Neuronal stem cell (in vitro differentiated cells): ENCODE results near the gene RER1.
A peak's percentile ranks its signal among the peaks of the same experiment; 100 is the strongest.

Experiments
- DNase-seq: peaks from one replicate; pipeline ENCODE4 v3.0.0-alpha.2; 2013; ENCODE audit warnings: low spot score
- H2AFZ ChIP-seq: one replicate; pipeline ENCODE4 v1.6.1; 2013; ENCODE audit warnings: mild to moderate bottlenecking, low read length, inconsistent platforms
- H2AK5ac ChIP-seq: 2 replicates; pipeline ENCODE4 v1.6.1; 2013; ENCODE audit warnings: low read depth, mild to moderate bottlenecking, inconsistent platforms, low read length, moderate library complexity, mixed read lengths
- H2BK120ac ChIP-seq: 2 replicates; pipeline ENCODE4 v1.6.1; 2013; ENCODE audit warnings: low read depth, mild to moderate bottlenecking, inconsistent platforms, low read length, moderate library complexity, mixed read lengths
- H2BK12ac ChIP-seq: one replicate; pipeline ENCODE4 v1.6.1; 2013; ENCODE audit warnings: low read length, inconsistent platforms
- H2BK15ac ChIP-seq: 2 replicates; pipeline ENCODE4 v1.6.1; 2013; ENCODE audit warnings: mild to moderate bottlenecking, low read length, inconsistent platforms, mixed read lengths
- H2BK5ac ChIP-seq: one replicate; pipeline ENCODE4 v1.6.1; 2013; ENCODE audit warnings: inconsistent platforms, mild to moderate bottlenecking, low read length, moderate library complexity
- H3K14ac ChIP-seq: one replicate; pipeline ENCODE4 v1.6.1; 2013; ENCODE audit warnings: low read length, inconsistent platforms
- H3K18ac ChIP-seq: 2 replicates; pipeline ENCODE4 v1.6.1; 2013; ENCODE audit warnings: low read length, inconsistent platforms
- H3K23ac ChIP-seq: 2 replicates; pipeline ENCODE4 v1.6.1; 2013; ENCODE audit warnings: low read depth, mild to moderate bottlenecking, mixed read lengths, low read length, inconsistent platforms; ENCODE audit not compliant: poor library complexity
- H3K27ac ChIP-seq: replicated peaks from 3 replicates; pipeline ENCODE4 v1.5.1; 2013; ENCODE audit warnings: low read length, inconsistent platforms
- H3K27me3 ChIP-seq, 3 experiments: 2 replicates each; pipeline ENCODE4 v1.6.1; 2013; ENCODE audit warnings: low read length in 3 of 3, mild to moderate bottlenecking in 2 of 3, inconsistent platforms in 1 of 3, low read depth in 1 of 3, mixed read lengths in 1 of 3, moderate library complexity in 1 of 3; ENCODE audit not compliant: control insufficient read depth in 3 of 3, insufficient read depth in 3 of 3
- H3K36me3 ChIP-seq, 2 donors: replicated peaks in 1 of 2; 2 replicates each; pipeline ENCODE4 v1.6.1; 2013; ENCODE audit warnings: low read length in 2 of 2; ENCODE audit not compliant: control insufficient read depth in 2 of 2, insufficient read depth in 2 of 2
- H3K4ac ChIP-seq: 2 replicates; pipeline ENCODE4 v1.6.1; 2013; ENCODE audit warnings: inconsistent platforms, mild to moderate bottlenecking, low read length, moderate library complexity
- H3K4me1 ChIP-seq, 2 donors: 1 replicate in 1 of 2; 2 replicates in 1 of 2; pipeline ENCODE4 v1.6.1; 2013; ENCODE audit warnings: low read length in 2 of 2, low read depth in 1 of 2; ENCODE audit not compliant: control insufficient read depth in 2 of 2, insufficient read depth in 1 of 2
- H3K4me2 ChIP-seq: one replicate; pipeline ENCODE4 v1.6.1; 2013; ENCODE audit warnings: mild to moderate bottlenecking, low read length, inconsistent platforms; ENCODE audit not compliant: insufficient read depth, poor library complexity, severe bottlenecking
- H3K4me3 ChIP-seq, 2 donors: 2 replicates each; pipeline ENCODE4 v1.5.1; 2013; ENCODE audit warnings: low read length in 2 of 2, mild to moderate bottlenecking in 2 of 2, inconsistent platforms in 1 of 2, moderate library complexity in 1 of 2
- H3K79me1 ChIP-seq: one replicate; pipeline ENCODE4 v1.6.1; 2013; ENCODE audit warnings: low read depth, mild to moderate bottlenecking, inconsistent platforms, low read length, moderate library complexity
- H3K9ac ChIP-seq: one replicate; pipeline ENCODE4 v1.6.1; 2013; ENCODE audit warnings: mild to moderate bottlenecking, low read depth, low read length, inconsistent platforms; ENCODE audit not compliant: poor library complexity
- H3K9me3 ChIP-seq, 2 donors: replicated peaks in 1 of 2; 2 replicates each; pipeline versions ENCODE3 to v1.6.1; 2013; ENCODE audit warnings: low read length in 2 of 2, mild to moderate bottlenecking in 2 of 2, inconsistent platforms in 1 of 2, low read depth in 1 of 2, mixed read lengths in 1 of 2, moderate library complexity in 1 of 2; ENCODE audit not compliant: control insufficient read depth in 2 of 2, insufficient read depth in 1 of 2
- H4K8ac ChIP-seq: one replicate; pipeline ENCODE4 v1.6.1; 2013; ENCODE audit warnings: low read depth, mild to moderate bottlenecking, inconsistent platforms, low read length, moderate library complexity
- H4K91ac ChIP-seq: one replicate; pipeline ENCODE4 v1.6.1; 2013; ENCODE audit warnings: low read length, low read depth, mild to moderate bottlenecking, inconsistent platforms; ENCODE audit not compliant: poor library complexity
- WGBS, 2 donors: extraction: QIAGEN DNeasy Blood & Tissue Kit; methylation state at CpG; one replicate each; pipeline ENCODE4 v1.1.7; 2013; ENCODE audit warnings: missing lambda C conversion rate in 2 of 2, mixed read lengths in 1 of 2; ENCODE audit not compliant: insufficient read length in 2 of 2, insufficient replicate concordance in 1 of 2; ENCODE audit errors: extremely low coverage in 2 of 2; 5-methylcytosine and 5-hydroxymethylcytosine counted together

Gene RER1

DNA sequence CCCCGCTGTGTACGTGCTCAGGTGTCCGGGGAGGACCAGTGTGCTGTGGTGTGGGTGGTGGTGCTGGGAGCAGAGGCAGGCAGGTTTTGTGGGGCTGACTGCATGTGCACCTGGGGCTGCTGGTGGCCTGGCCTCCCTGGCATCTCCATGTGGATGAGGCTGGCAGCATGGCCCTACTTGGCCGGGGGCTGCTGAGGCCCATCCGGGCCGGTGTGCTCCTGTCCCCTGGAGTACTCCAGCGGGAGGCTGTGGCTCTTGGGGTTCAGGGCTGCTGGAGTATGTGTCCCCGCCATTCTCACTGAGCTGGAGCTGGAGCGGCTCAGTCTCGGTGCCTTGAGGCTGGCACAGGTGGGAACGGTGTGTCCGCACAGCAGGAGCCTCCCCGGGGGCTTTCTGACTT, 41.6 kb downstream of the RER1 start:
- Histone ChIP-seq H2BK12ac (peak overlapping the region; percentile 100), H3K23ac (peak overlapping the region; percentile 89), H3K79me1 (no peaks in the 10 kb centered on the region), H2BK15ac (peak overlapping the region; percentile 100), H4K91ac (no peak overlapping the region), H3K4me3 (no peak overlapping the region), H2AK5ac (peak overlapping the region; percentile 98), H3K27me3 (peaks cover 0 to 54% (median 0%) of the 10 kb centered on the region in 3 experiments), H3K4me2 (no peak overlapping the region), H2AFZ (no peak overlapping the region), H3K9ac (no peak overlapping the region), H3K4me1 (peaks cover 22 to 24% of the 10 kb centered on the region in 2 donors), H2BK5ac (peak overlapping the region; percentile 98), H3K36me3 (no peaks in the 10 kb centered on the region), H3K9me3 (peaks cover 3 to 5% of the 10 kb centered on the region in 2 donors), H4K8ac (no peak overlapping the region), H3K4ac (no peak overlapping the region), H3K27ac (no peak overlapping the region), H3K18ac (peak overlapping the region; percentile 85), H2BK120ac (peak overlapping the region; percentile 87), H3K14ac (peak overlapping the region; percentile 89)
- WGBS, 2 donors: no CpG with 5 or more reads among the region's 13 CpGs
- no peak for DNase-seq

DNA sequence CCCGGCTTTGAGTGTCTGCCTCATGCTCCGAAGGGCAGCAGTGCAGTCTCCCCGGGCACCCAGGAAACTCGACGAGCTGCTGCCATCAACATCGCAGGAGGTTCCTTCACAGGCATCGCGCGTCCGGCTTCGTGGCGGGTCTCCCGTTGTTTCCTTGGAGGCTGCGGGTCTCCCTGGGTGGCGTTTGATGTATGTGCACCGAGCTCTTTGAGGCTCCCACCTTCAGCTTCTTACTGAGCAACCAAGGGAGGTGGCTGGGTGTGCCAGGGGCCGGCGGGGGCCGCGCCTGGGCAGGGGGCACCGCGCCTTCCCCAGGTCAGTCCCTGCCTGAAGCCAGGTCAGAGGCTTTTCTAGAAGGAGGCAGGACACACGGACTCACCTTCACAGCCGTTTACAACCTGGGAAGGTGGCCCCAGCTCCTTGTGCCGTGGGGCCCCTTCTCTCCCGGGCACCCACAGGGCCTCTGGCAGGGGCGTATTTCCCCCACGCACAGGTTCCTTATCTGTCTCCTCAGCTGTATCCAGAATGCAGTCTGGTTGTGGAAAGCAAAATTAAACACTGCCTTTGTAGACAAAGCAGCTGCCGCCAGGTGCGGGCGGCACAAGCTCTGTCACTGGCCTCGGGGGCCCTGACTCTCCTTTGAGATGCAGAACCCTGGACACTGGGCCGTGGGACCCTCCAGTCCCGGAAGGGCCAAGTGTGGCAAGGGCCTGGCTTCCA, 42.5 kb downstream of the RER1 start:
- Histone ChIP-seq H3K79me1 (no peaks in the 10 kb centered on the region), H2BK15ac (peak overlapping the region; percentile 92), H2BK12ac (no peak overlapping the region), H3K27me3 (peaks cover 0 to 61% (median 0%) of the 10 kb centered on the region in 3 experiments), H3K4me2 (no peak overlapping the region), H3K4me1 (peaks cover 22 to 24% of the 10 kb centered on the region in 2 donors), H3K14ac (no peak overlapping the region), H2AFZ (no peak overlapping the region), H3K4me3 (no peak overlapping the region), H4K8ac (no peak overlapping the region), H2BK5ac (peak overlapping the region; percentile 66), H3K9me3 (peaks cover 3 to 5% of the 10 kb centered on the region in 2 donors), H2AK5ac (peak overlapping the region; percentile 90), H4K91ac (peak overlapping the region; percentile 53), H3K4ac (no peak overlapping the region), H3K23ac (peak overlapping the region; percentile 80), H2BK120ac (no peak overlapping the region), H3K27ac (no peak overlapping the region), H3K18ac (peak overlapping the region; percentile 89), H3K9ac (no peak overlapping the region), H3K36me3 (no peaks in the 10 kb centered on the region)
- no CpG with 5 or more reads among the region's 34 CpGs for WGBS, 2 donors
- no peak for DNase-seq

DNA sequence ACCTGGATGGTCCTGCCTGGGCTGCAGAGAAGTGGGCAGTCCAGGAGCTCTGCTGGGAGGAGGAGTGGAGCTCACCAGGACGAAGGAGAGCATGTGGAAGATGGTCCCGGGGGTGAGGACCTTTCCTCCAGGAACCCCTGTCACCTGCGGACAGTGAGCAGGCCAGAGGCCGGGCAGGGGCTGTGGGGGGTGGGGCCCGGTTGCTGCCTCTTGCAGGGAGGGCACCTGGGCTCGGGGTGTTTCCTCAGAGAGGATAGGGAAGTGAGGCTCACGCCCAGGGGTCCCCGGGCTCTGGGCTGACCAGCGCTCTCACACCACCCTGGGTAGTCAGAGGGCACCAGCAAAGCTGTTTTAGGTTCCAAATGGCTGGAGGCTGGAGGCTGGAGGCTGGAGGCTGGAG, 43.5 kb downstream of the RER1 start:
- Histone ChIP-seq H3K23ac (peak overlapping the region; percentile 25), H3K79me1 (peaks cover 4% of the 10 kb centered on the region), H2BK15ac (peak overlapping the region; percentile 74), H3K27me3 (peaks cover 0 to 66% (median 0%) of the 10 kb centered on the region in 3 experiments), H2BK120ac (no peak overlapping the region), H2BK12ac (peak overlapping the region; percentile 84), H3K4ac (no peak overlapping the region), H3K14ac (no peak overlapping the region), H3K9me3 (peaks cover 0 to under 1% of the 10 kb centered on the region in 2 donors), H2AFZ (no peak overlapping the region), H4K8ac (no peak overlapping the region), H3K4me3 (peak overlapping the region in 1 of 2 donors; percentile 4), H3K4me2 (no peak overlapping the region), H4K91ac (peak overlapping the region; percentile 72), H3K9ac (peak overlapping the region; percentile 60), H3K27ac (no peak overlapping the region), H3K4me1 (peaks cover 22 to 24% of the 10 kb centered on the region in 2 donors), H3K36me3 (no peaks in the 10 kb centered on the region), H2BK5ac (peak overlapping the region; percentile 66), H2AK5ac (peak overlapping the region; percentile 90), H3K18ac (peak overlapping the region; percentile 87)
- DNase-seq: no peak
- no CpG with 5 or more reads among the region's 9 CpGs for WGBS, 2 donors

DNA sequence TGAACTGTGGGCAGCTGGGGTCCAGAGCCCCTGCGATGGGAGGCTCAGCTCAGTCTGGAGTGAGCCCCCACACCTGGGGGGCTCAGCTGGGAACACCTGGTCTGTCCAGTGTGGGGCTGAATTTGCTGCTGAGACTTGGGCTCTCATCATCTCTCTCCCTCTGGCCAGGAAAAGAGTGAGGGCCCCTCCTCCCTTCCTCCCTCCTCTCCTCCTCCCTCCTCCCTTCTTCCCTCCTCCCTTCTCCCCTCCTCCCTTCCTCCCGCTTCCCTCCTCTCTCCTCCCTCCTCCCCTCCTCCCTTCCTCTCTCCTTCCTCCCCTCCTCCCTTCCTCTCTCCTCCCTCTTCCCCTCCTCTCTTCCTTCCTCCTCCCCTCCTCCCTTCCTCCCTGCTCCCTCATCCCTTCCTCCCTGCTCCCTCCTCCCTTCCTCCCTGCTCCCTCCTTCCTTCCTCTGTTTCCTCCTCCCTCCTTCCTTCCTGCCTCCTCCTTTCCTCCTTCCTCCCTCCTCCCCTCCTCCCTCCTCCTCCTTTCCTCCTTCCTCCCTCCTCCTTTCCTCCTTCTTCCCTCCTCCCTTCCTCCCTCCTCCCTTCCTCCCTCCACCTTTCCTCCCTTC, 44.2 kb downstream of the RER1 start:
- no peak overlapping the region for H3K4me3 ChIP-seq

More for the DNA sequence above, 44.2 kb downstream of the RER1 start:
- Histone ChIP-seq H2BK12ac (peak overlapping the region; percentile 84), H3K27me3 (peaks cover 0 to 71% (median 0%) of the 10 kb centered on the region in 3 experiments), H3K23ac (peak overlapping the region; percentile 31), H3K4me2 (no peak overlapping the region), H3K9me3 (no peaks in the 10 kb centered on the region), H2AFZ (no peak overlapping the region), H2BK120ac (no peak overlapping the region), H2AK5ac (peak overlapping the region; percentile 90), H3K14ac (no peak overlapping the region), H3K9ac (no peak overlapping the region), H3K4me1 (peaks cover 22 to 24% of the 10 kb centered on the region in 2 donors), H4K8ac (no peak overlapping the region), H3K18ac (peak overlapping the region; percentile 87), H3K27ac (no peak overlapping the region), H3K36me3 (no peaks in the 10 kb centered on the region), H2BK15ac (peak overlapping the region; percentile 58), H4K91ac (no peak overlapping the region), H2BK5ac (peak overlapping the region; percentile 66), H3K4ac (no peak overlapping the region), H3K79me1 (peaks cover 4% of the 10 kb centered on the region)
- DNase-seq: no peak
- WGBS, 2 donors: no CpG with 5 or more reads among the region's 2 CpGs
